Vagina (tissue), 2 donors: Measurements from ENCODE around the gene FGF6.

ENCODE experiments used
- POLR2A ChIP-seq, 2 donors: fragments of 450-650 bp; IDR thresholded peaks; one replicate each; pipeline ENCODE4 v1.6.1; 2017; ENCODE audit warnings: antibody characterized with exemption in 2 of 2, mild to moderate bottlenecking in 2 of 2, moderate library complexity in 2 of 2
- TF ChIP-seq, protein P1 (sequence below), 3 experiments: fragments of 450-650 bp in 2 of 3; fragments of 200-600 bp in 1 of 3; sonication (generic) in 1 of 3; IDR thresholded peaks; one replicate each; pipeline ENCODE4 v1.5.1; 2017 to 2019; ENCODE audit warnings: antibody characterized with exemption in 3 of 3, mild to moderate bottlenecking in 2 of 3, moderate library complexity in 2 of 3

DNA sequence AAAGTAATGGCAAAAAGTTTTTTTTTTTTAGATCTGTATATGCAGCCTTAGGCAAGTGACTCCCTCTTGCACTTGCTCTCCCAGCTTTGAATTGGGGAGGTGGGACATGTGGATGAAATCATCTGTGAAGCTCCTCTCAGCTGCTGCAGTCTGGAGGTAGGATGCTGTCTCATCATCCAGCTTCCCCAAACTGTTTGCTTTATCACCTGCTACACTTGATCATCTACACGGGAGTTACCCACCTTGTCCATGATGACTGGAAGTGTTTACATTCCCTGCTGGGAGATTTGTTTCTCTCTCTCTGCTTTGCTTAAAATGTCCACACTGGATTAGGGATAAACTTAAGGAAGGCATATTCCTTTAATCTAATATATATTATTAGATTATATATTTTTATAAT lies 57.6 kb downstream of the FGF6 start:
- TF ChIP-seq POLR2A (IDR thresholded peaks at IDR 0.05): no peak
- TF ChIP-seq, protein P1, sequence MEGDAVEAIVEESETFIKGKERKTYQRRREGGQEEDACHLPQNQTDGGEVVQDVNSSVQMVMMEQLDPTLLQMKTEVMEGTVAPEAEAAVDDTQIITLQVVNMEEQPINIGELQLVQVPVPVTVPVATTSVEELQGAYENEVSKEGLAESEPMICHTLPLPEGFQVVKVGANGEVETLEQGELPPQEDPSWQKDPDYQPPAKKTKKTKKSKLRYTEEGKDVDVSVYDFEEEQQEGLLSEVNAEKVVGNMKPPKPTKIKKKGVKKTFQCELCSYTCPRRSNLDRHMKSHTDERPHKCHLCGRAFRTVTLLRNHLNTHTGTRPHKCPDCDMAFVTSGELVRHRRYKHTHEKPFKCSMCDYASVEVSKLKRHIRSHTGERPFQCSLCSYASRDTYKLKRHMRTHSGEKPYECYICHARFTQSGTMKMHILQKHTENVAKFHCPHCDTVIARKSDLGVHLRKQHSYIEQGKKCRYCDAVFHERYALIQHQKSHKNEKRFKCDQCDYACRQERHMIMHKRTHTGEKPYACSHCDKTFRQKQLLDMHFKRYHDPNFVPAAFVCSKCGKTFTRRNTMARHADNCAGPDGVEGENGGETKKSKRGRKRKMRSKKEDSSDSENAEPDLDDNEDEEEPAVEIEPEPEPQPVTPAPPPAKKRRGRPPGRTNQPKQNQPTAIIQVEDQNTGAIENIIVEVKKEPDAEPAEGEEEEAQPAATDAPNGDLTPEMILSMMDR (IDR thresholded peaks at IDR 0.05): no peak
